ENCODE data around the gene NPNT.

DNA sequence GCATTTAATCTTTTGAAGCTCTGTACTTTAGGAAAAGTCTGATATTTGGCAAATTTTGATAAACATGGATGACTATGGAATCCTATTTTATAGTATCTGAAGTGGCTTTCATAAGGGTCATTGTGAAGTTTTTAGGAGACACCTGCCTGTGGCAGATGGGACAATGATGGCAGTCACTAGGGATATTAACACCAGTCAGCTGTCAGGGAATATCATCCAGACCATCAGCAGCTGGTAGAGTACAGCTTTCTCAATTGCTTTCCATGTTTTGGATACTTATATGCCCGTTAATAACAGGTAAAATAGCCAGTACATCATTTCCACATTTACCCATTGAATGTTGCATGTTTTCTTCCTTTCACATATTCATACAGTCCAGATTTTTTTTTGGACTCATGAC, 39.1 kb downstream of the NPNT start:
- TF ChIP-seq, protein P1, sequence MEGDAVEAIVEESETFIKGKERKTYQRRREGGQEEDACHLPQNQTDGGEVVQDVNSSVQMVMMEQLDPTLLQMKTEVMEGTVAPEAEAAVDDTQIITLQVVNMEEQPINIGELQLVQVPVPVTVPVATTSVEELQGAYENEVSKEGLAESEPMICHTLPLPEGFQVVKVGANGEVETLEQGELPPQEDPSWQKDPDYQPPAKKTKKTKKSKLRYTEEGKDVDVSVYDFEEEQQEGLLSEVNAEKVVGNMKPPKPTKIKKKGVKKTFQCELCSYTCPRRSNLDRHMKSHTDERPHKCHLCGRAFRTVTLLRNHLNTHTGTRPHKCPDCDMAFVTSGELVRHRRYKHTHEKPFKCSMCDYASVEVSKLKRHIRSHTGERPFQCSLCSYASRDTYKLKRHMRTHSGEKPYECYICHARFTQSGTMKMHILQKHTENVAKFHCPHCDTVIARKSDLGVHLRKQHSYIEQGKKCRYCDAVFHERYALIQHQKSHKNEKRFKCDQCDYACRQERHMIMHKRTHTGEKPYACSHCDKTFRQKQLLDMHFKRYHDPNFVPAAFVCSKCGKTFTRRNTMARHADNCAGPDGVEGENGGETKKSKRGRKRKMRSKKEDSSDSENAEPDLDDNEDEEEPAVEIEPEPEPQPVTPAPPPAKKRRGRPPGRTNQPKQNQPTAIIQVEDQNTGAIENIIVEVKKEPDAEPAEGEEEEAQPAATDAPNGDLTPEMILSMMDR (IDR thresholded peaks at IDR 0.05) = no peak
- TF ChIP-seq POLR2A (IDR thresholded peaks at IDR 0.05) = no peak
